Skeletal muscle tissue (tissue), 4 donors: ENCODE data around the gene ITGA4. TPM values are rescaled to one million over a fixed set of nuclear protein-coding genes. Genes with fewer than 3 reads are reported as not detected.

Experiments used
- H3K27ac ChIP-seq: one replicate; pipeline ENCODE4 v1.7.0; 2013; ENCODE audit warnings: mild to moderate bottlenecking, low read depth, low read length, inconsistent platforms
- H3K27me3 ChIP-seq, 3 donors: one replicate each; pipeline ENCODE4 v1.7.0; 2013; ENCODE audit warnings: low read length in 3 of 3; ENCODE audit not compliant: control insufficient read depth in 3 of 3, insufficient read depth in 3 of 3
- H3K36me3 ChIP-seq, 3 donors: one replicate each; pipeline ENCODE4 v1.7.0; 2013; ENCODE audit warnings: low read length in 3 of 3; ENCODE audit not compliant: control insufficient read depth in 3 of 3, insufficient read depth in 3 of 3
- H3K4me1 ChIP-seq, 3 donors: one replicate each; pipeline ENCODE4 v1.7.0; 2013; ENCODE audit warnings: low read length in 3 of 3, mild to moderate bottlenecking in 3 of 3; ENCODE audit not compliant: control insufficient read depth in 3 of 3, insufficient read depth in 3 of 3
- H3K4me3 ChIP-seq, 3 donors: one replicate each; pipeline ENCODE4 v1.7.0; 2013; ENCODE audit warnings: low read length in 3 of 3
- H3K9ac ChIP-seq, 3 donors: one replicate each; pipeline ENCODE4 v1.7.0; 2013; ENCODE audit warnings: low read length in 3 of 3, mild to moderate bottlenecking in 3 of 3, moderate library complexity in 2 of 3, low read depth in 1 of 3
- H3K9me3 ChIP-seq, 3 donors: one replicate each; pipeline ENCODE4 v1.7.0; 2013; ENCODE audit warnings: low read length in 3 of 3; ENCODE audit not compliant: control insufficient read depth in 3 of 3
- total RNA-seq: library from RNA; depleted of rRNA; stranded (reverse); fragments of >200 nt; gene quantifications from one replicate; pipeline ENCODE4 v1.2.3, GENCODE V29; 2014
- donor health status: Osteomylitis.

Gene ITGA4
- total RNA-seq, 1 donor from 2014 or later: 19.3 TPM

DNA sequence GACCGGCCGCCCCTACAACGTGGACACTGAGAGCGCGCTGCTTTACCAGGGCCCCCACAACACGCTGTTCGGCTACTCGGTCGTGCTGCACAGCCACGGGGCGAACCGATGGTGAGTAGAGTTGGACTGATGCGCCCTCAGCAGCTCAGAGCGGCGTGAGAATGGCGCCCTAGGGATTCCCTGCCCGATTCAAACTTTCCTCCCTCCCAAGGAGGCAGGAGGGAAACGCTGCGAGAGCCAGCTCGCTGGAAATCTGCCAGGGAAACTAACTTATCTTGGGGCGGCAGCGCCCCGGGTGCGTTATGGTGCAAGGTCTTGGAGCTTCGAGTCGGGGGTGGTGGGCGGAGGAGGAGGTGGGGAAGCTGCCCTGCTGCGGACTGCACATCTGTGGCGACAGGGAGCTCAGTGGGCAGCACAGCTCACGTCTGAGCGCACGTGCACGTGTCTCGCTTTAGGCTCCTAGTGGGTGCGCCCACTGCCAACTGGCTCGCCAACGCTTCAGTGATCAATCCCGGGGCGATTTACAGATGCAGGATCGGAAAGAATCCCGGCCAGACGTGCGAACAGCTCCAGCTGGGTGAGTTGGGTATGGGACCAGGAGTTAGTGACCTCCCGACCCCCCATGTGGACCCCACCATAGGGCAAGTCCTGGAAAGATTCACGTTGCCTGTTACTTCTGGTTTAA is 697 bp downstream of the ITGA4 start:
- H3K9me3 ChIP-seq: no peaks in the 10 kb centered on the region
- peaks cover 12 to 23% (median 14%) of the 10 kb centered on the region in 3 donors for H3K27me3 ChIP-seq
- H3K27ac ChIP-seq: no peak overlapping the region
- peak overlapping the region; percentile 5 to 43 (median 25) for H3K9ac ChIP-seq
- H3K4me1 ChIP-seq: peaks cover 5 to 13% (median 12%) of the 10 kb centered on the region in 3 donors
- H3K36me3 ChIP-seq: no peaks in the 10 kb centered on the region
- peak overlapping the region; percentile 54 to 62 (median 62) for H3K4me3 ChIP-seq

DNA sequence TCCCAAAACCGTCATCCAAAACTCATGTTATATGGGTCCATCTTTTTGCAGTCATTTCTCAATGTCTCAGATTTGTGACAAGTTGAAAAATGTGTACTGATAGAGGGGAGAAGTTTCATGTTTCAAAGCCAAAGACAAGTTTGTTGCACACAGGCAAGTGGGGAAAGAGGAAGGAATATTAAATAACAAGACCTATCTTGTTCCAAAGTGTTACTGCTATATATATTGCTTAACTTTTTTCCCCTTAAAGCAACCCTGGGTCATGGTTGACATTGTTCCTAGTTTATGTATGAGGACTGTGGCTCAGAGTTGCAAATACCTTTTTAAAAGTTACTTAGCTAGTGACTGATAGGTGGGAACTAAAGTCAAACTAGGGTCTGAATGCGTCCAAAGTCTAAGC is 1.7 kb downstream of the ITGA4 start:
- Histone ChIP-seq H3K27ac (no peak overlapping the region), H3K9ac (no peak overlapping the region), H3K36me3 (no peaks in the 10 kb centered on the region), H3K27me3 (peaks cover 12 to 23% (median 14%) of the 10 kb centered on the region in 3 donors), H3K4me3 (no peak overlapping the region), H3K9me3 (no peaks in the 10 kb centered on the region), H3K4me1 (peaks cover 5 to 13% (median 12%) of the 10 kb centered on the region in 3 donors)

DNA sequence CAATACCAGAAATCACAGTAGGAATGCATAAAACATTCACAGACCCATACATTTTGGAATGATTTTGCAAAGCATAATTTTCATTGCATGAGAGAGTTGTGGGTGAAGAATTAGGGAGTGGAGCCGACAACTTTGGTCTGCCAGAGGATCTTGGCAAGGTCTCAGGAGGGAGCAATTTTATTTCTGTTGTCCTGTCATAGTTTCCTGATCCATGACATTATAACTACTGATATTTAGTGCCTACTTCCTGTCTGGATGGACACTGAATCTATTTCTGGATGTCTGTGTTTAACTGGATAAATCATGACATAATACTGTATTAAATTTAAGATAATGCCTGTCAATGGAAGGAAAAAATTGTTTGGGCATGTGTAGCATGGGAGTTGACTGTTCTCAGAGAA is 2.4 kb downstream of the ITGA4 start:
- H3K36me3 ChIP-seq: no peaks in the 10 kb centered on the region
- no peak overlapping the region for H3K4me3 ChIP-seq
- no peaks in the 10 kb centered on the region for H3K9me3 ChIP-seq
- peaks cover 5 to 13% (median 12%) of the 10 kb centered on the region in 3 donors for H3K4me1 ChIP-seq
- peaks cover 12 to 23% (median 14%) of the 10 kb centered on the region in 3 donors for H3K27me3 ChIP-seq
- no peak overlapping the region for H3K9ac ChIP-seq
- no peak overlapping the region for H3K27ac ChIP-seq

DNA sequence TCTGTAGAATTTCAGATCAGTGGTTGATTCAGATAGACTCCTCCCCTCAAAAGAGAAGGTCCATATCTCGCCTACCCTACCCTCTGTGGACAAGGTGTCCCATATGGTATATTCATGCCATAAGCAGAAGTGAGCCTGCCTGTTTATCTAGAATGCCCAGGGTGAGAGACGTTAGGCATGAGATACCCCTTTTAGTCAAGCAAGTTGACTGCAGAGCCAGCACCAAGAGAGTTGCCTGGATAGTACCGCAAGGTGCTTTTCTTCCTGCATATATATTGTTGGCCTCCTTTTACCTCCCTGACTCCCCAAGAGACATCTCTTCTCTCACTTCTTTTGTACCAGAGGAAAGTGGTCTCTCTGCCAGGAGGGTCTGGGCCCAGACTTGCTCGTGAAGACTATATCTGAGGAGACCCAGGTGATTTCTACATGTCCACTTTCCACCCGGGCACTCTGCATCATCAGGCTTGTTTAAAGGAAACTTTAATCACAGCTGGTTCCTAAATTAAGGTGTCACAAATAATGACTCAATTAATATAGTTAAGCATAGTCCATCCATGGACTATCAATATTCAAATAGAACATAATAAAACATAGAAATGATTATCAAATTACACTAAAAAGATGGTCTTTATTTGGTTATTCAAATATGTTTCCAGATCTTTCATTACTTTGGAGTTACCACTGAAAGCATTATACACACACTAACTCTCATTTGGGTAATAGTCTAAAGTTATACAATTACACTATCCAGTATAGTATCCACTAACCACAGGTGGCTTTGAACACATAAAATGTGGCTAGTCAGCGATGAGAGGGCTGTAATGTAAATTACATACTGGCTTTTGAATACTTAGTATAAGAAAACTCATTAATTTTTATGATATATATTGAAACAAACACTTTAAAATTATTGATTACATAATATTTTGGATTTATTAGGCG is 4.1 kb downstream of the ITGA4 start:
- H3K9me3 ChIP-seq: no peaks in the 10 kb centered on the region
- no peak overlapping the region for H3K9ac ChIP-seq
- no peak overlapping the region for H3K4me3 ChIP-seq
- H3K4me1 ChIP-seq: peaks cover 5 to 12% (median 12%) of the 10 kb centered on the region in 3 donors
- H3K36me3 ChIP-seq: no peaks in the 10 kb centered on the region
- H3K27me3 ChIP-seq: peaks cover 12 to 19% (median 14%) of the 10 kb centered on the region in 3 donors
- no peak overlapping the region for H3K27ac ChIP-seq

DNA sequence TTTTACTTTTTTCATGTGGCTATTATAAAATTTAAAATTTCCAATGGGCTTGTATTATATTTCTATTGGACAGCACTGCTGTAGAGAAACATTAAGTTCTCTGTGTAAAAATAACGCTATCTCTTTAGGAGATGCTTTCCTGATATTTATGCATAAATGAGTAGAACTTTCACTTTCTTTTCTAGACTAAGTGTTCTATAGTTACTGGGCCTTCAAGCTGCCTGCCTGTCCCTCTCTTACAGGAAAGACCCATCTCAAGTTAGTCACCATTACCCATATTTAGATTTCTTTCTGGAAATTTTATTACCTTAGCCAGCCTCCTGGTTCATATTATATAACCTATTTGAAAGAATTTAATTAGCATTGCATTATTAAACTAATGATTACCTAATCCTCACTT is 4.8 kb downstream of the ITGA4 start:
- H3K9me3 ChIP-seq: no peaks in the 10 kb centered on the region
- H3K27ac ChIP-seq: no peak overlapping the region
- H3K4me3 ChIP-seq: no peak overlapping the region

DNA sequence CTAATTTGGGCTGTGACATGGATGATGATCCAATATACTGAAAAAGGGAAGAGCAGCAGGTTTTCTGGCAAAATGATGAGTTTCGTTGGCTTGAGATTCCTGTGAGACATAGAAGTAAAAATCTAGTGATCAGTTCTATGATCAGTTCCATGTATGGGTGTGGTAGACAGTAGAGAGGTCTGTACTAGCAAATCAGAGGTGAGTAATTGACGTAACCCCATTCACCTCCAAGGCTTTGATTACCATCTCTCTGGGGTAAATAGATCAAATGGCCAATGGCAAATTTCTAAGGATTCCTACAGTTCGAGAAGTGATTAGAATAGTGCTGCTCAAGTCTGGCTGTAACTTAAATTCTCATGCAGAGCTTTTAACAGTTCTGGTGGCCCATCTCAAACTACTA is 6.4 kb downstream of the ITGA4 start:
- Histone ChIP-seq H3K27ac (no peak overlapping the region), H3K9me3 (no peaks in the 10 kb centered on the region), H3K4me1 (no peaks in the 10 kb centered on the region), H3K9ac (no peak overlapping the region), H3K27me3 (no peaks in the 10 kb centered on the region), H3K36me3 (no peaks in the 10 kb centered on the region), H3K4me3 (no peak overlapping the region)

More for the DNA sequence above, 4.8 kb downstream of the ITGA4 start:
- no peaks in the 10 kb centered on the region for H3K36me3 ChIP-seq
- peaks cover 2 to 12% (median 8%) of the 10 kb centered on the region in 3 donors for H3K4me1 ChIP-seq
- H3K27me3 ChIP-seq: peaks cover 6 to 12% (median 8%) of the 10 kb centered on the region in 3 donors
- no peak overlapping the region for H3K9ac ChIP-seq

DNA sequence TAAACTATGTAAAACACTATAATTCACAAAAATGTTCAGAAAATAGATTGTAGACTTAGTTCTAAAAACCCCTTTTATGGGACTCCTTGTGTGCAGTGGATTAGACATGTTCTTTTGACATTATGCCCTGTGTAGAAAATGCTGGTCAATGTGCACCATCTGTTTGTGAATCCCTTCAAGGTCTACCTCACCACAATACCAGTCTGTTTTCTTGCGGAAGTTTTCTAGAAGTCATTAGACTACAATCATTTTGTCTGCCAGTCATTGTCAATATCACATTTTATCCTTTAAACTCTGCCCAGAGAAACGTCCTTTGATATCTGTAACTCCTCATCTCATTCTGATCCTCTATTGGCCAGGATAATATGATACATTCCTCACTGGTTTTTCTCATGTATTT is 7.8 kb downstream of the ITGA4 start:
- Histone ChIP-seq H3K9ac (no peak overlapping the region), H3K9me3 (no peaks in the 10 kb centered on the region), H3K36me3 (no peaks in the 10 kb centered on the region), H3K4me3 (no peak overlapping the region), H3K27me3 (no peaks in the 10 kb centered on the region), H3K4me1 (no peaks in the 10 kb centered on the region), H3K27ac (no peak overlapping the region)

DNA sequence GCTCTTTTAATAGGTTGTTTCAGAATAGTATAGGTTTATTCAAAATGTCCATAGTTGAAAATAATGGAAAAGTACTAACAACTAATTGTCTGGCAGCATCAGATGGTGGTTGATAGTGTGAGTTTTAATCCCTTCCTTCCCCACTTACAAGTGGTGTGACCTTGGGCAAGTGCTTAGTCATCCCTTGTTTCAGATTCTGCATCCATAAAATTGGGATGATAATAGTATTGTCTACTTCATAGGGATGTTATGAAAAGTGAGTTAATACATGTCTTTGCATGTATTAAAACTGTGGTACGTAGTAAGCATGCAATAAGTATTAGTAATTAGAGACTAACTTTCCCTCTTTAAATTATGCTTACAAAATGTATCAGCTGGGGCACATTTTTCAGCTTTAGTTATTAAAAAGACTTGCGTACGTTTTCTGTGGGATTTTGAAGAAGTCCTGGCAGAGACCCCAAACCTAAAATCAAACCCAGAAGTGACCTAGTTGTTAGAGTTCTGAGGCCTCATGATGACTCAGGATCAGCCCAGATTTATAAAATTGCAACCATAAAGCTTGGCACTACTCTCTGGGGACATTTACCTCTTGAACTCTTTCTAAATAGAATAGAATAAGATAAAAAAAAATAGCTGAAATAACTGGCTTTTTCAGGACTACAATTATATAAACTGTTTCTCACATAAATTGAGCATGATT is 8.6 kb downstream of the ITGA4 start:
- Histone ChIP-seq H3K4me1 (no peaks in the 10 kb centered on the region), H3K36me3 (no peaks in the 10 kb centered on the region), H3K9me3 (no peaks in the 10 kb centered on the region), H3K9ac (no peak overlapping the region), H3K4me3 (no peak overlapping the region), H3K27me3 (no peaks in the 10 kb centered on the region), H3K27ac (no peak overlapping the region)

DNA sequence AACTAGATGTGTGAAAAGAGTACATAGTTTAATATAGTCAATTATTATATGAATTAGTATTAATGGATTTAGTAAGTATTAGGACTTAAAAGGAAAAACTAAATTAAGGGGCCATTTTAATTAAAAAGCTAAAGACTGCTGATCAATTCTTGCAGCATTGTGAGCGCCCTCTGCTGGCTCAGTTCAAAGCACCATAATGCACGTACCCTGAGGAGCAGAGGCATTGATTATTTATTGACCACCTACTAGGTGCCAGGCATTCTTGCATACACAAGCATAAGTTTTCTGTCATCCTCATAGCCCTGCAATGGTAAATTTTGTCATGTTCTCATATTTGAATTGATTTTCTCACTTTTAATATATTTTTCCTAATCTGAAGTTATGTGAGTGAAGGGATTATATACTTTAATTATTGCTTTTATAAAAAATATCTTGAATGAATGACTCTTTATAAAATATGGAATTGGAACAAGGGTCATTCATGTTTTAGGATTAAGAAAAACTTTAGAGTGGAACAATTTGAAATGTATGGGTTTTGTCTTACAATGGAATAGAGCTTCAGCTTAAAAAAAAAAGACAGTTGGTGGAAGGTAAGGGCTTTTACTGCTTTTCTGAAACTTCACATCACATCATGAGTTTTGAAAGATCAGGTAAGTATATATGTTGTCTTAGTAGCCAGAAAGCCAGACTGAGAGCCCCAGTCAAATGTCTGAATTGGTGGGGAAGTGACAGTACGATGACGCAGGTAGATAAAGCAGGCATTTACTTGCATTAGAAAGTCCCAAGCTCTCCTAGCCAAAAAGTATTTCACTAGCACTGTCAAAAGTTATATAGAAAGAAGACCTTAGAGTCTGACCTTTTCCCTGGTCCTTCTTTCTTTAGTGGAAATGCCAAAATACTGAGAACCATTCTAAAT is 9.7 kb downstream of the ITGA4 start:
- Histone ChIP-seq H3K4me3 (no peak overlapping the region), H3K27me3 (no peaks in the 10 kb centered on the region), H3K36me3 (no peaks in the 10 kb centered on the region), H3K9me3 (no peaks in the 10 kb centered on the region), H3K9ac (no peak overlapping the region), H3K4me1 (no peaks in the 10 kb centered on the region), H3K27ac (no peak overlapping the region)
